T-helper 1 cell treated with Interleukin-12 subunit alpha and Interleukin-12 subunit beta and Interleukin-4 antibody, amounts not matched to agents 30 μg/mL and 1 μg/mL, for 36 hours (primary cell): Measurements from ENCODE around the gene GCGR.
A peak's percentile ranks its signal among the peaks of the same experiment; 100 is the strongest.

ENCODE experiments used
- H3K27ac Mint-ChIP-seq: one replicate; pipeline ENCODE4 v1.8.0; 2021; ENCODE audit warnings: mild to moderate bottlenecking, mixed read lengths
- H3K27me3 Mint-ChIP-seq: one replicate; pipeline ENCODE4 v1.8.0; 2021; ENCODE audit warnings: low read depth, mixed read lengths
- H3K36me3 Mint-ChIP-seq: one replicate; pipeline ENCODE4 v1.8.0; 2021; ENCODE audit warnings: low read depth, mixed read lengths
- H3K4me1 Mint-ChIP-seq: one replicate; pipeline ENCODE4 v1.8.0; 2021; ENCODE audit warnings: low read depth, mixed read lengths
- H3K4me3 Mint-ChIP-seq: one replicate; pipeline ENCODE4 v1.8.0; 2021; ENCODE audit warnings: mild to moderate bottlenecking, moderate library complexity, mixed read lengths
- H3K9me3 Mint-ChIP-seq: one replicate; pipeline ENCODE4 v1.8.0; 2021; ENCODE audit warnings: mixed read lengths

The GCGR gene

GRCh38 chr17:81863123-81863675 is 59.2 kb downstream of the GCGR start:
- Mint-ChIP-seq H3K4me1 (peaks cover 19% of the 10 kb centered on the region), H3K36me3 (peaks cover 21% of the 10 kb centered on the region), H3K27me3 (peaks cover 4% of the 10 kb centered on the region), H3K27ac (peak overlapping the region; percentile 54), H3K9me3 (no peaks in the 10 kb centered on the region), H3K4me3 (peak overlapping the region; percentile 81)
